Mammary epithelial cell (primary cell): ENCODE data around the gene P2RX3.

Source experiments
- CTCF ChIP-seq, 2 donors: IDR thresholded peaks in 1 of 2; conservative IDR thresholded peaks in 1 of 2; 2 replicates each; pipeline ENCODE4 v1.5.1; 2011 to 2012; ENCODE audit warnings: inconsistent platforms in 2 of 2, low read length in 2 of 2, mild to moderate bottlenecking in 2 of 2, control low read depth in 1 of 2, low read depth in 1 of 2; ENCODE audit not compliant: insufficient read depth in 1 of 2; ENCODE audit errors: extremely low read depth in 1 of 2
- EZH2 ChIP-seq: IDR thresholded peaks from 2 replicates; pipeline ENCODE4 v1.6.1; 2012; ENCODE audit warnings: low read length, inconsistent platforms, borderline replicate concordance

- TF ChIP-seq CTCF (conservative IDR thresholded peaks at IDR 0.05 in 1 of 2, IDR thresholded peaks at IDR 0.05 in 1 of 2; ENCODE audit: extremely low read depth in 1 of 2, insufficient read depth in 1 of 2, low read depth in 1 of 2, low read length in 2 of 2): no peak
- TF ChIP-seq EZH2: no peak
Measured at GRCh38 chr11:57370251-57370650, 32.1 kb downstream of the P2RX3 start.
